ENCODE measurements around the gene FBXL19. TPM values are rescaled to one million over a fixed set of nuclear protein-coding genes. Genes with fewer than 3 reads are reported as not detected.

Gene FBXL19
- total RNA-seq, 1 experiment from 2014 or later: 89.8 TPM

GRCh38 chr16:30997725-30998711, 74.6 kb downstream of the FBXL19 start:
- Histone ChIP-seq H3K27me3 (ENCODE audit: control insufficient read depth, insufficient read depth, low read length) (no peaks in the 10 kb centered on the region; the same call in 1 of the 2 replicates), H3K36me3 (replicated peaks; ENCODE audit: control insufficient read depth, insufficient read depth, low read length) (no peaks in the 10 kb centered on the region), H3K4me3 (ENCODE audit: insufficient read depth, low read depth, low read length) (peak overlapping the region; percentile 52)
- peak; percentile 74 for DNase-seq

Other genes with a start within 250 kb of the FBXL19 start
- gene SRCAP, start 224.4 kb upstream of the FBXL19 start, total RNA-seq (2014; rRNA removed; shearing (Covaris generic)): 7.4 and 12.1 TPM in 2 replicates
- gene PHKG2, start 175.1 kb upstream of the FBXL19 start, total RNA-seq (2014; rRNA removed; shearing (Covaris generic)): 27.0 and 32.0 TPM in 2 replicates
- gene CFAP119, start 161.5 kb upstream of the FBXL19 start, total RNA-seq (2014; rRNA removed; shearing (Covaris generic)): 1.5 and 2.1 TPM in 2 replicates
- gene RNF40, start 161.2 kb upstream of the FBXL19 start, total RNA-seq (2014; rRNA removed; shearing (Covaris generic)): 72.6 and 72.9 TPM in 2 replicates
- gene ZNF629, start 136.4 kb upstream of the FBXL19 start, total RNA-seq (2014; rRNA removed; shearing (Covaris generic)): 15.1 and 16.0 TPM in 2 replicates
- 16.4 and 35.5 TPM in 2 replicates for gene BCL7C, start 29.5 kb upstream of the FBXL19 start, total RNA-seq (2014; rRNA removed; shearing (Covaris generic))
- 2.0 TPM in 2 replicates for gene CTF1, start 27.0 kb upstream of the FBXL19 start, total RNA-seq (2014; rRNA removed; shearing (Covaris generic))
- 15.3 and 18.4 TPM in 2 replicates for gene ORAI3, start 25.5 kb downstream of the FBXL19 start, total RNA-seq (2014; rRNA removed; shearing (Covaris generic))
- 4.1 and 5.0 TPM in 2 replicates for gene SETD1A, start 34.2 kb downstream of the FBXL19 start, total RNA-seq (2014; rRNA removed; shearing (Covaris generic))
- gene HSD3B7, start 61.6 kb downstream of the FBXL19 start, total RNA-seq (2014; rRNA removed; shearing (Covaris generic)): 4.4 and 8.2 TPM in 2 replicates
- gene STX1B, start 87.1 kb downstream of the FBXL19 start, total RNA-seq (2014; rRNA removed; shearing (Covaris generic)): 1.3 and 4.1 TPM in 2 replicates
- 13.6 and 14.2 TPM in 2 replicates for gene STX4, start 110.0 kb downstream of the FBXL19 start, total RNA-seq (2014; rRNA removed; shearing (Covaris generic))
- gene ZNF668, start 150.7 kb downstream of the FBXL19 start, total RNA-seq (2014; rRNA removed; shearing (Covaris generic)): 16.4 and 19.9 TPM in 2 replicates
- gene ZNF646, start 150.8 kb downstream of the FBXL19 start, total RNA-seq (2014; rRNA removed; shearing (Covaris generic)): 28.8 and 30.0 TPM in 2 replicates
- 1.3 and 4.5 TPM in 2 replicates for gene PRSS53, start 165.4 kb downstream of the FBXL19 start, total RNA-seq (2014; rRNA removed; shearing (Covaris generic))
- gene VKORC1, start 171.2 kb downstream of the FBXL19 start, total RNA-seq (2014; rRNA removed; shearing (Covaris generic)): 127 and 135 TPM in 2 replicates
- 52.7 and 64.0 TPM in 2 replicates for gene BCKDK, start 184.8 kb downstream of the FBXL19 start, total RNA-seq (2014; rRNA removed; shearing (Covaris generic))
- 61.7 and 77.2 TPM in 2 replicates for gene KAT8, start 194.1 kb downstream of the FBXL19 start, total RNA-seq (2014; rRNA removed; shearing (Covaris generic))
- gene PRSS8, start 212.2 kb downstream of the FBXL19 start, total RNA-seq (2014; rRNA removed; shearing (Covaris generic)): 57.1 and 65.4 TPM in 2 replicates
- gene PRSS36, start 226.5 kb downstream of the FBXL19 start, total RNA-seq (2014; rRNA removed; shearing (Covaris generic)): 0.59 and 1.1 TPM in 2 replicates